Spleen (tissue), 7 donors: ENCODE results near the gene PLXNA2.

ENCODE experiments used
- CTCF ChIP-seq, 11 experiments: fragments of 200-600 bp in 7 of 11; fragments of 450-650 bp in 4 of 11; sonication (generic) in 4 of 11; IDR thresholded peaks in 8 of 11; conservative IDR thresholded peaks in 3 of 11; 1 replicate in 7 of 11; 2 replicates in 4 of 11; pipeline versions ENCODE4 v1.4.0 to v1.8.0; 2016 to 2021; ENCODE audit warnings: antibody characterized with exemption in 11 of 11, inconsistent platforms in 4 of 11, mild to moderate bottlenecking in 1 of 11
- POLR2A ChIP-seq, 3 donors: fragments of 450-650 bp; IDR thresholded peaks; one replicate each; pipeline ENCODE4 v1.5.1; 2017; ENCODE audit warnings: antibody characterized with exemption in 3 of 3, mild to moderate bottlenecking in 1 of 3
- POLR2AphosphoS5 ChIP-seq, 3 donors: sonication (generic); formaldehyde crosslinking; IDR thresholded peaks; one replicate each; pipeline ENCODE4 v1.5.1; 2017; ENCODE audit warnings: antibody characterized with exemption in 3 of 3
- donor health status: DM: no; HTN: no; CAD: no; lungs with moderate emphysema.
- donor health status: DM: no; HTN: no; CAD: no.
- donor health status: DM: no; HTN: no; CAD: no.

GRCh38 chr1:208230668-208231529 lies 13.3 kb downstream of the PLXNA2 start:
- TF ChIP-seq CTCF (IDR thresholded peaks at IDR 0.05 in 8 of 11, conservative IDR thresholded peaks at IDR 0.05 in 3 of 11): no peak
- TF ChIP-seq POLR2A (IDR thresholded peaks at IDR 0.05): no peak
- TF ChIP-seq POLR2AphosphoS5 (IDR thresholded peaks at IDR 0.05): no peak
